Bone marrow (tissue), 2 donors: Measurements from ENCODE around the gene YTHDC1.
A peak's percentile ranks its signal among the peaks of the same experiment; 100 is the strongest.
"Not testable (repeated sequence)": the region's sequence is repeated elsewhere in the genome, so short reads cannot be mapped to it uniquely, and the experiment has no call there.

Source experiments
- DNase-seq, 2 donors: peaks; one replicate each; lab custom pipeline; 2025; lab: John Stamatoyannopoulos, UW

The YTHDC1 gene

GRCh38 chr4:68288393-68288740 lies 61.5 kb downstream of the YTHDC1 start:
- no peak for DNase-seq

DNA sequence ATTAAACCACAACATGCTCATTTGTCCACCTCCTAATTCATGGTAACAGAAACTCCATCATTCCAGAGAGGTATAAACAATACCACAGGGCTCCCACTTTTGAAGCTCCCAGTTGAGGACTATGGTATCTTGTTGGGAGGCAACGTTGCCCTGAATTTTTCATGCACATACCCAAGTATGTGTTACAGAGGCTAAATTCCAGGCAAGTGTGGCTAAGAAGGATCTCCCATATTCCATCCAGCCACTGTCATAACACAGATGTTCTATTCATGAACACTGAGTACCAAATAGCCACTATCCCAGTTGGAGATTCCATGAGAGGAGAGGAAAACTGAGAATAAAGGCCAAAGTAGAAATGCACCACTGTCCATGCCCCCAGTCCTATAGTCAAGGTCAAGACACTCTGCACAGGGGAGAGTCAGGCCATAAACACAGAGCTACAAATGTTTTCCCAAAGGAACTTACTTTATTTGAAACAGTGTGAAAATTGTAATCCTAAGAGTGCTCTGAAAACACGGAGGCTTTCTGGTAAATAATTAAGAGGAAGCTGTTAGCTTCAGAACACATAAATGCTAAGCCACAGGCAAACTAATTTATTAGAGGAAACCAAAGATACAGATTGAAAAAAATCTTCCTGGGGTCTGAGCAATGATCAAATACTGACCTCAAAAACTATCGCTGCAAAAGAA lies 62.0 kb downstream of the YTHDC1 start:
- no peak for DNase-seq

DNA sequence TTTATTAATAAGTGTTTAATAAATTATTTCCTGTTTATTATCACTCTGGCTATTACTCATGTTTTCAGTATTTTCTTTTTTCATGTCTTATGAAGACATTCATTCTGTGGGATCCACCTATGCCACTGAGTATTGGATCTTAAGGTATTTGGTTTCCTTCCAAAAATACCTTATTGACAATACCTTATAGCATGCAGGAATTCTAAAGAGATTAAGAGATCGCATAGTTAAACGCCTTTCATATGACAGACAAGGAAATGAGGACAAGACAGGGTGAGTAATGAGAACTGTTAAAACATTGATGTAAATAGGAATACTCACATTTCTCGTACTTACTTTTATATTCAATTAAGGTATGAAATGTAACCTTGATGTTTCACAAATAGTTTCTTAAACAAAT lies 66.2 kb downstream of the YTHDC1 start:
- DNase-seq: no peak

DNA sequence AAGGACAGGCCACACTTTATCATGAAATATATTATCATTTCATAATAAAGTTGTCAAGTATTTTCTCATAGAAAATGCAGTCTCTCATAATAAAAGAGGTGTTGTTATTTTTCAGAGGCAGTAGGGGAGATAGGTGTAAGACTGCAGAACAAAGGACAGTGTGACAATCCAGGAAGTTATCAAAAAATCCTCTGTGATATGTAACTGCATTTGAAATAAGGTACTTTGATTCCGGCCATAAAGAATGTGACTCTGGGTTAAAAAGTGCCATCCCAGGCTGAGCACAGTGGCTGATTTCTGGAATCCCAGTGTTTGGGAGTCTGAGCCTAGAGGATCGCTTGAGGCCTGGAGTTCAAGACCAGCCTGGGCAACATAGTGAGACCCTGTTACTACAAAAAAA lies 66.8 kb downstream of the YTHDC1 start:
- no peak for DNase-seq

GRCh38 chr4:68281796-68282740 lies 67.8 kb downstream of the YTHDC1 start:
- DNase-seq: not testable (repeated sequence)

GRCh38 chr4:68278029-68278428 lies 71.9 kb downstream of the YTHDC1 start:
- DNase-seq: no peak

GRCh38 chr4:68277627-68278026 lies 72.3 kb downstream of the YTHDC1 start:
- no peak for DNase-seq

- no peak for DNase-seq
Measured at GRCh38 chr4:68272860-68273259, 77.0 kb downstream of the YTHDC1 start.

DNA sequence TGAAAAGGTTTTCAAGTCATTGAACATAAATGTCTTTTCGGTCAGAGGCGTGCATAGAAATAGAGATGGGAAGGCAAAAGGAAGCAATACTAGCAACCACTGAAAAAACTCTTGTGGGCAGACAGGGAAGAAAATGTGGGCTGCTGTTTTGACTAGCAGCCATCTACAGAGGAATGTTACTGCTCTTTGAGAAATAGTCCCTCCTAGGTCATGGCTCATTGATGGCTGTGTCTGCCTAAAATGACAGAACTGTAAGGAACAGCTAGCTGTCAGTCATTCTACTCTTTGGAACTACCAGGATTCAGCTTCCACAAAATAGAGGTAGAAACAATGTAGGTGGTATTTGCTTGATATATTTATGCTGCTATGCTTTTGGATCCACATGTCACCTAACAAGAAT lies 77.5 kb downstream of the YTHDC1 start:
- no peak for DNase-seq

DNA sequence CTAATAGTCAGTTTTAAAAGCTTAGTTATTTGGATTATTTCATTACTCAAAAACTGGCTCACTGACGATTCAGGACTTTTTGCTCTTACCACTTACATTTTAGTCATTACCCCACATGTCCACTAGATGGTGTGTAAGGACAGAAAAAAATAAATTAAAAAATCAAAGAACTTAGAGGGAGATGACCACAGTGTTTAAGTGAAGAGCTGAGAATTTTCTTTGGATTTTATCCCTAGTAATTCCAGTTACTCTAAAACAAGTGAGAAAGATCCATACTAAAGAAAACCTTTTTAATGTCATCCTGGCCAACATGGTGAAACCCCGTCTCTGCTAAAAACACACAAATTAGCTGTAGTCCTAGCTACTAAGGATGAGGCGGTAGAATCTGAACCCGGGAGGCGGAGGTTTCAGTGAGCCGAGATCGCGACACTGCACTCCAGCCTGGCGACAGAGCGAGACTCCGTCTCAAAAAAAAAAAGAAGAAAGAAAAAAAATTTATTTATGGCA lies 78.0 kb downstream of the YTHDC1 start:
- DNase-seq: peak in 1 of 2 donors; percentile 42

DNA sequence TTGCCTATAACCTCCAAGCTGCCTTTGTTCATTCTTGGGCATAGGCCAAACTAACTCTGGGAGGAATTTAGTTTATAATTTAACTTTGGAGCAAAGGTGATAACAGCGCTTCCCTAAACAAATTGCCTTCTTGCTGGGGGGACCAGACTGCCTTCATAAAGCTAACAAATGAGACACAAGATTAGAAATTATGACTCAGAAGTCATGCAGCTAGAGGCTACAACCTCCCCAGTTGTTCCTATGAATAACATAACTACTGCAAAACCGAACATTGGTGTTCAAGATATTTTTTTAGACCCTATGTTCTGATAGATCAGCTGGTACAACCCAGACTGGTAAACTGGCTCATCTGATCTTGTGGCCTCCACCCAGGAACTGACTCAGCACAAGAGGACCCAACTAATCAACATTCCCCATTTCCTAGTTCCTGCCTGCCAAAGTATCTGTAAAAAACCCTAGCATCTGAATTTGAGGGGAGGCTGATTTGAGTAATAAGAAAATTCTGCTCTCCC lies 82.4 kb downstream of the YTHDC1 start:
- DNase-seq: no peak

GRCh38 chr4:68264875-68265565 lies 84.9 kb downstream of the YTHDC1 start:
- no peak for DNase-seq
